Mesendoderm (in vitro differentiated cells): ENCODE data around the gene NEXMIF.
A peak's percentile ranks its signal among the peaks of the same experiment; 100 is the strongest.
"Not testable (repeated sequence)": the region's sequence is repeated elsewhere in the genome, so short reads cannot be mapped to it uniquely, and the experiment has no call there.

Source experiments
- DNase-seq: peaks from one replicate; pipeline ENCODE4 v3.0.0; 2013
- H2AK5ac ChIP-seq: 2 replicates; pipeline ENCODE4 v1.6.1; 2013; ENCODE audit warnings: low read length, inconsistent platforms
- H2BK120ac ChIP-seq: 2 replicates; pipeline ENCODE4 v1.6.1; 2013; ENCODE audit warnings: low read depth, mild to moderate bottlenecking, low read length, moderate library complexity, mixed read lengths
- H2BK15ac ChIP-seq: replicated peaks from 2 replicates; pipeline ENCODE4 v1.6.1; 2013; ENCODE audit warnings: low read depth, mild to moderate bottlenecking, moderate library complexity
- H2BK5ac ChIP-seq: 2 replicates; pipeline ENCODE4 v1.6.1; 2013; ENCODE audit warnings: low read length, inconsistent platforms
- H3K18ac ChIP-seq: 2 replicates; pipeline ENCODE4 v1.6.1; 2013; ENCODE audit warnings: mild to moderate bottlenecking, low read length, mixed read lengths
- H3K23ac ChIP-seq: one replicate; pipeline ENCODE4 v1.6.1; 2013; ENCODE audit warnings: low read length
- H3K27ac ChIP-seq: 2 replicates; pipeline ENCODE4 v1.5.1; 2013; ENCODE audit warnings: low read depth, mild to moderate bottlenecking, inconsistent platforms, low read length, moderate library complexity
- H3K27me3 ChIP-seq: 2 replicates; pipeline ENCODE4 v1.6.1; 2013; ENCODE audit warnings: low read length, control low read depth, mild to moderate bottlenecking, inconsistent platforms; ENCODE audit not compliant: insufficient read depth, poor library complexity
- H3K36me3 ChIP-seq: 2 replicates; pipeline ENCODE4 v1.6.1; 2013; ENCODE audit warnings: low read length, inconsistent platforms; ENCODE audit not compliant: control insufficient read depth, insufficient read depth
- H3K4ac ChIP-seq: one replicate; pipeline ENCODE4 v1.6.1; 2013; ENCODE audit warnings: low read depth, mild to moderate bottlenecking, low read length, moderate library complexity
- H3K4me1 ChIP-seq: 2 replicates; pipeline ENCODE4 v1.6.1; 2013; ENCODE audit warnings: low read depth, low read length, inconsistent platforms; ENCODE audit not compliant: control insufficient read depth
- H3K4me2 ChIP-seq: 2 replicates; pipeline ENCODE4 v1.6.1; 2013; ENCODE audit warnings: low read length
- H3K4me3 ChIP-seq: 2 replicates; pipeline ENCODE4 v1.5.1; 2013; ENCODE audit warnings: mild to moderate bottlenecking, low read length
- H3K56ac ChIP-seq: one replicate; pipeline ENCODE4 v1.6.1; 2013; ENCODE audit warnings: low read length
- H3K79me1 ChIP-seq: 2 replicates; pipeline ENCODE4 v1.6.1; 2013; ENCODE audit warnings: low read length, inconsistent platforms
- H3K79me2 ChIP-seq: 2 replicates; pipeline ENCODE4 v1.6.1; 2013; ENCODE audit warnings: mild to moderate bottlenecking, low read length; ENCODE audit not compliant: control insufficient read depth, insufficient read depth
- H3K9ac ChIP-seq: 2 replicates; pipeline ENCODE4 v1.6.1; 2013; ENCODE audit warnings: low read length, inconsistent platforms
- H4K5ac ChIP-seq: one replicate; pipeline ENCODE4 v1.6.1; 2013; ENCODE audit warnings: low read length
- H4K8ac ChIP-seq: one replicate; pipeline ENCODE4 v1.6.1; 2013; ENCODE audit warnings: low read depth, mild to moderate bottlenecking, control low read depth, low read length, moderate library complexity
- WGBS: extraction: QIAGEN DNeasy Blood & Tissue Kit; methylation state at CpG from one replicate; pipeline ENCODE4 v1.1.7; 2013; ENCODE audit warnings: low lambda C conversion rate, missing lambda C conversion rate; ENCODE audit not compliant: insufficient coverage; ENCODE audit errors: extremely low coverage; 5-methylcytosine and 5-hydroxymethylcytosine counted together

Gene NEXMIF

GRCh38 chrX:74902806-74903205 is 22.4 kb downstream of the NEXMIF start:
- Histone ChIP-seq H3K79me2 (no peaks in the 10 kb centered on the region), H3K23ac (no peak overlapping the region), H3K4me1 (no peaks in the 10 kb centered on the region), H3K4me2 (no peak overlapping the region), H3K4me3 (no peak overlapping the region), H3K27me3 (no peaks in the 10 kb centered on the region), H3K18ac (no peak overlapping the region), H3K56ac (no peak overlapping the region), H3K9ac (no peak overlapping the region), H3K36me3 (no peaks in the 10 kb centered on the region), H3K27ac (no peak overlapping the region), H2BK15ac (no peak overlapping the region), H4K8ac (no peak overlapping the region), H3K4ac (no peak overlapping the region), H2BK120ac (no peak overlapping the region), H3K79me1 (no peaks in the 10 kb centered on the region), H4K5ac (no peak overlapping the region), H2BK5ac (no peak overlapping the region), H2AK5ac (no peak overlapping the region)
- DNase-seq = peak; percentile 4
- no CpG with 5 or more reads among the region's 2 CpGs for WGBS

GRCh38 chrX:74892561-74892960 is 32.7 kb downstream of the NEXMIF start:
- Histone ChIP-seq H2AK5ac (no peak overlapping the region), H3K4me1 (no peaks in the 10 kb centered on the region), H3K23ac (no peak overlapping the region), H2BK120ac (no peak overlapping the region), H2BK5ac (no peak overlapping the region), H3K79me1 (no peaks in the 10 kb centered on the region), H3K18ac (no peak overlapping the region), H3K4me3 (no peak overlapping the region), H3K56ac (no peak overlapping the region), H3K27me3 (no peaks in the 10 kb centered on the region), H3K9ac (no peak overlapping the region), H3K79me2 (no peaks in the 10 kb centered on the region), H2BK15ac (no peak overlapping the region), H4K8ac (no peak overlapping the region), H3K4me2 (no peak overlapping the region), H4K5ac (no peak overlapping the region), H3K27ac (no peak overlapping the region), H3K36me3 (no peaks in the 10 kb centered on the region), H3K4ac (no peak overlapping the region)
- no CpG with 5 or more reads among the region's 3 CpGs for WGBS
- no peak for DNase-seq

GRCh38 chrX:74890676-74891430 is 34.4 kb downstream of the NEXMIF start:
- Histone ChIP-seq H3K23ac (no peak overlapping the region), H3K27me3 (no peaks in the 10 kb centered on the region), H3K4me3 (no peak overlapping the region), H3K4ac (no peak overlapping the region), H2BK15ac (no peak overlapping the region), H3K36me3 (no peaks in the 10 kb centered on the region), H3K27ac (no peak overlapping the region), H2AK5ac (no peak overlapping the region), H4K8ac (no peak overlapping the region), H3K4me2 (no peak overlapping the region), H3K4me1 (no peaks in the 10 kb centered on the region), H3K18ac (no peak overlapping the region), H4K5ac (no peak overlapping the region), H2BK5ac (no peak overlapping the region), H3K56ac (no peak overlapping the region), H3K79me2 (no peaks in the 10 kb centered on the region), H2BK120ac (no peak overlapping the region), H3K9ac (no peak overlapping the region), H3K79me1 (no peaks in the 10 kb centered on the region)
- WGBS = no CpG with 5 or more reads among the region's 4 CpGs
- no peak for DNase-seq

- not testable (repeated sequence) for H3K4me3 ChIP-seq, H3K27ac ChIP-seq, H2BK15ac ChIP-seq, H3K9ac ChIP-seq, H4K5ac ChIP-seq, H3K36me3 ChIP-seq, H3K4me1 ChIP-seq, H2BK5ac ChIP-seq, H3K18ac ChIP-seq, H3K4ac ChIP-seq, H4K8ac ChIP-seq, H2AK5ac ChIP-seq, H3K4me2 ChIP-seq, H3K79me2 ChIP-seq, H3K79me1 ChIP-seq, H2BK120ac ChIP-seq, H3K27me3 ChIP-seq, H3K56ac ChIP-seq, H3K23ac ChIP-seq, DNase-seq
- WGBS = no CpG with 5 or more reads among the region's 9 CpGs
Observed at GRCh38 chrX:74882383-74882782, 42.9 kb downstream of the NEXMIF start.

GRCh38 chrX:74865725-74866124 is 59.5 kb downstream of the NEXMIF start:
- H3K4me2 ChIP-seq = no peak overlapping the region
- H2BK15ac ChIP-seq = no peak overlapping the region
- no peak overlapping the region for H4K8ac ChIP-seq
- no CpG with 5 or more reads among the region's 4 CpGs for WGBS
- no peaks in the 10 kb centered on the region for H3K79me1 ChIP-seq
- no peak overlapping the region for H4K5ac ChIP-seq
- no peaks in the 10 kb centered on the region for H3K4me1 ChIP-seq
- H3K23ac ChIP-seq = no peak overlapping the region
- no peaks in the 10 kb centered on the region for H3K79me2 ChIP-seq
- no peak overlapping the region for H3K4ac ChIP-seq
- H3K36me3 ChIP-seq = no peaks in the 10 kb centered on the region
- H3K27me3 ChIP-seq = no peaks in the 10 kb centered on the region
- no peak overlapping the region for H3K56ac ChIP-seq
- H2AK5ac ChIP-seq = no peak overlapping the region
- no peak overlapping the region for H3K9ac ChIP-seq
- H3K18ac ChIP-seq = no peak overlapping the region
- no peak overlapping the region for H2BK120ac ChIP-seq
- H2BK5ac ChIP-seq = no peak overlapping the region
- no peak overlapping the region for H3K27ac ChIP-seq
- H3K4me3 ChIP-seq = no peak overlapping the region
- DNase-seq = no peak

- Histone ChIP-seq H3K4me3 (no peak overlapping the region), H2AK5ac (no peak overlapping the region), H3K23ac (no peak overlapping the region), H4K5ac (no peak overlapping the region), H3K36me3 (no peaks in the 10 kb centered on the region), H2BK15ac (no peak overlapping the region), H2BK120ac (no peak overlapping the region), H3K79me2 (no peaks in the 10 kb centered on the region), H4K8ac (no peak overlapping the region), H3K27ac (no peak overlapping the region), H3K18ac (no peak overlapping the region), H3K79me1 (no peaks in the 10 kb centered on the region), H3K4me2 (no peak overlapping the region), H3K4me1 (no peaks in the 10 kb centered on the region), H3K9ac (no peak overlapping the region), H3K4ac (no peak overlapping the region), H2BK5ac (no peak overlapping the region), H3K56ac (no peak overlapping the region), H3K27me3 (no peaks in the 10 kb centered on the region)
- no peak for DNase-seq
- WGBS = no CpG with 5 or more reads among the region's 2 CpGs
Observed at GRCh38 chrX:74853255-74853654, 72.0 kb downstream of the NEXMIF start.
